NCI-H524 treated with DMSO at 0.1 percent for 48 hours (cell line): ENCODE results near the gene TPST2.

Experiments used
- DNase-seq: peaks from one replicate; lab custom pipeline; 2025; lab: John Stamatoyannopoulos, UW

The TPST2 gene

GRCh38 chr22:26579331-26579886, 10.5 kb downstream of the TPST2 start:
- no peak for DNase-seq

GRCh38 chr22:26577081-26577480, 12.9 kb downstream of the TPST2 start:
- DNase-seq = no peak

- DNase-seq = no peak
Observed at GRCh38 chr22:26576026-26576680, 13.8 kb downstream of the TPST2 start.

- DNase-seq = no peak
Observed at GRCh38 chr22:26574001-26574723, 15.8 kb downstream of the TPST2 start.

GRCh38 chr22:26573026-26573662, 16.8 kb downstream of the TPST2 start:
- no peak for DNase-seq

GRCh38 chr22:26570864-26571525, 18.9 kb downstream of the TPST2 start:
- DNase-seq = no peak

GRCh38 chr22:26570115-26570514, 19.8 kb downstream of the TPST2 start:
- no peak for DNase-seq

- DNase-seq = no peak
Observed at GRCh38 chr22:26568207-26568706, 21.7 kb downstream of the TPST2 start.

GRCh38 chr22:26567610-26568009, 22.3 kb downstream of the TPST2 start:
- no peak for DNase-seq

GRCh38 chr22:26566994-26567393, 22.9 kb downstream of the TPST2 start:
- no peak for DNase-seq

GRCh38 chr22:26565889-26566288, 24.0 kb downstream of the TPST2 start:
- DNase-seq = no peak

- DNase-seq = no peak
Observed at GRCh38 chr22:26565181-26565580, 24.8 kb downstream of the TPST2 start.

GRCh38 chr22:26564672-26565071, 25.3 kb downstream of the TPST2 start:
- no peak for DNase-seq

- DNase-seq = no peak
Observed at GRCh38 chr22:26564181-26564580, 25.8 kb downstream of the TPST2 start.

GRCh38 chr22:26563022-26563421, 26.9 kb downstream of the TPST2 start:
- no peak for DNase-seq

- DNase-seq = no peak
Observed at GRCh38 chr22:26561756-26562417, 28.0 kb downstream of the TPST2 start.

GRCh38 chr22:26559961-26560575, 29.9 kb downstream of the TPST2 start:
- no peak for DNase-seq

- no peak for DNase-seq
Observed at GRCh38 chr22:26558248-26558895, 31.6 kb downstream of the TPST2 start.

- no peak for DNase-seq
Observed at GRCh38 chr22:26556904-26557303, 33.0 kb downstream of the TPST2 start.

GRCh38 chr22:26555478-26555877, 34.5 kb downstream of the TPST2 start:
- DNase-seq = no peak

- DNase-seq = no peak
Observed at GRCh38 chr22:26554956-26555355, 35.0 kb downstream of the TPST2 start.
